HepG2 (cell line): Measurements from ENCODE around the gene TMX2. TPM values are rescaled to one million over a fixed set of nuclear protein-coding genes. Genes with fewer than 3 reads are reported as not detected.

Experiments used
- ASH2L ChIP-seq: fragments of 300-600, 200-600 bp; sonication (generic); IDR thresholded peaks from 2 replicates; pipeline ENCODE4 v1.7.0; 2017; ENCODE audit warnings: low read depth, mild to moderate bottlenecking, moderate library complexity, mixed read lengths, low read length; ENCODE audit not compliant: insufficient read length
- CHCHD3 ChIP-seq: sonication (generic); formaldehyde crosslinking; IDR thresholded peaks from 2 replicates; pipeline ENCODE4 v1.8.0; 2022; ENCODE audit warnings: mild to moderate bottlenecking, missing genetic modification reagents, moderate library complexity
- HIVEP1 ChIP-seq: sonication (generic); formaldehyde crosslinking; IDR thresholded peaks from 2 replicates; pipeline ENCODE4 v1.4.0; 2020; ENCODE audit warnings: mild to moderate bottlenecking, missing genetic modification reagents
- HNF4A ChIP-seq: sonication (generic); formaldehyde crosslinking; IDR thresholded peaks from 2 replicates; pipeline ENCODE4 v1.4.0; 2020; ENCODE audit warnings: missing genetic modification reagents
- HOXA5 ChIP-seq: sonication (generic); formaldehyde crosslinking; IDR thresholded peaks from 2 replicates; pipeline ENCODE4 v1.4.0; 2020; ENCODE audit warnings: missing genetic modification reagents
- HOXD1 ChIP-seq: sonication (generic); formaldehyde crosslinking; IDR thresholded peaks from 2 replicates; pipeline ENCODE4 v1.5.0; 2020; ENCODE audit warnings: missing genetic modification reagents
- NBN ChIP-seq: fragments of 450-650 bp; conservative IDR thresholded peaks from 2 replicates; pipeline ENCODE4 v1.6.1; 2017
- PHB2 ChIP-seq: fragments of 450-650 bp; IDR thresholded peaks from 2 replicates; pipeline ENCODE4 v1.6.1; 2018; ENCODE audit not compliant: partially characterized antibody
- PTBP1 ChIP-seq: fragments of 200-400 bp; formaldehyde crosslinking; IDR thresholded peaks from 2 replicates; pipeline ENCODE4 v1.6.1; 2018; ENCODE audit warnings: low read length, low read depth; ENCODE audit not compliant: poor library complexity, severe bottlenecking
- REXO4 ChIP-seq: sonication (generic); formaldehyde crosslinking; IDR thresholded peaks from 2 replicates; pipeline ENCODE4 v1.8.0; 2022; ENCODE audit warnings: missing genetic modification reagents, mild to moderate bottlenecking, borderline replicate concordance
- ZBTB38 ChIP-seq: sonication (generic); formaldehyde crosslinking; IDR thresholded peaks from 2 replicates; pipeline ENCODE4 v1.5.1; 2020; ENCODE audit warnings: mild to moderate bottlenecking, missing genetic modification reagents
- ZKSCAN5 ChIP-seq: sonication (generic); formaldehyde crosslinking; IDR thresholded peaks from 2 replicates; pipeline ENCODE4 v1.5.1; 2020; ENCODE audit warnings: mild to moderate bottlenecking, missing genetic modification reagents
- ZNF446 ChIP-seq: sonication (generic); formaldehyde crosslinking; IDR thresholded peaks from 2 replicates; pipeline ENCODE4 v1.5.0; 2020; ENCODE audit warnings: mild to moderate bottlenecking, missing genetic modification reagents
- ZNF496 ChIP-seq: sonication (generic); formaldehyde crosslinking; IDR thresholded peaks from 2 replicates; pipeline ENCODE4 v1.8.1; 2023; ENCODE audit warnings: mild to moderate bottlenecking, moderate library complexity, missing genetic modification reagents; ENCODE audit not compliant: insufficient replicate concordance
- ZNF569 ChIP-seq: sonication (generic); formaldehyde crosslinking; IDR thresholded peaks from 2 replicates; pipeline ENCODE4 v1.5.0; 2020; ENCODE audit warnings: mild to moderate bottlenecking, missing genetic modification reagents, moderate library complexity, borderline replicate concordance
- polyA plus RNA-seq, 8 experiments: library from polyadenylated mRNA; depleted of rRNA in 3 of 8; stranded (reverse) in 7 of 8; unstranded in 1 of 8; fragments of >200 nt; fragmentation: Illumina TruSeq in 4 of 8; extraction: Trizol in 4 of 8; gene quantifications; 2 replicates each; pipeline versions ENCODE4 v1.2.1 to v1.2.3, GENCODE V29; 2011 to 2016; ENCODE audit warnings: low read depth in 4 of 8, missing spikeins in 1 of 8, mixed read lengths in 1 of 8; ENCODE audit not compliant: insufficient read depth in 1 of 8
- total RNA-seq, 5 experiments: library from RNA; depleted of rRNA; stranded (reverse); fragments of >200 nt; fragmentation: Illumina TruSeq; extraction: Trizol; gene quantifications; 2 replicates each; pipeline ENCODE4 v1.2.3, GENCODE V29; 2016; ENCODE audit warnings: low read depth in 1 of 5
- TF ChIP-seq, protein P1 (sequence below): sonication (generic); formaldehyde crosslinking; IDR thresholded peaks from 2 replicates; pipeline ENCODE4 v1.4.0; 2020; ENCODE audit warnings: missing genetic modification reagents
- TF ChIP-seq, protein P2 (sequence below): sonication (generic); formaldehyde crosslinking; IDR thresholded peaks from 2 replicates; pipeline ENCODE4 v1.4.0; 2020; ENCODE audit warnings: missing genetic modification reagents
- TF ChIP-seq, protein P3 (sequence below): IDR thresholded peaks from 2 replicates; pipeline ENCODE4 v1.6.1; 2016; ENCODE audit warnings: missing compliant biosample characterization, missing genetic modification reagents, borderline replicate concordance
- TF ChIP-seq, protein P4 (sequence below): sonication (generic); formaldehyde crosslinking; IDR thresholded peaks from 2 replicates; pipeline ENCODE4 v1.9.0; 2022; ENCODE audit warnings: low read depth, missing genetic modification reagents
- TF ChIP-seq, protein P5 (sequence below): sonication (generic); formaldehyde crosslinking; IDR thresholded peaks from 2 replicates; pipeline ENCODE4 v1.4.0; 2020; ENCODE audit warnings: missing genetic modification reagents
- TF ChIP-seq, protein P6 (sequence below): sonication (generic); formaldehyde crosslinking; IDR thresholded peaks from 2 replicates; pipeline ENCODE4 v1.5.0; 2020; ENCODE audit warnings: missing genetic modification reagents

TMX2 gene
- total and polyA plus RNA-seq, 2 of the 13 experiments (the other 11 are each of a cell fraction or from before 2014, with no cell fraction given): 84.5 to 129 TPM

DNA sequence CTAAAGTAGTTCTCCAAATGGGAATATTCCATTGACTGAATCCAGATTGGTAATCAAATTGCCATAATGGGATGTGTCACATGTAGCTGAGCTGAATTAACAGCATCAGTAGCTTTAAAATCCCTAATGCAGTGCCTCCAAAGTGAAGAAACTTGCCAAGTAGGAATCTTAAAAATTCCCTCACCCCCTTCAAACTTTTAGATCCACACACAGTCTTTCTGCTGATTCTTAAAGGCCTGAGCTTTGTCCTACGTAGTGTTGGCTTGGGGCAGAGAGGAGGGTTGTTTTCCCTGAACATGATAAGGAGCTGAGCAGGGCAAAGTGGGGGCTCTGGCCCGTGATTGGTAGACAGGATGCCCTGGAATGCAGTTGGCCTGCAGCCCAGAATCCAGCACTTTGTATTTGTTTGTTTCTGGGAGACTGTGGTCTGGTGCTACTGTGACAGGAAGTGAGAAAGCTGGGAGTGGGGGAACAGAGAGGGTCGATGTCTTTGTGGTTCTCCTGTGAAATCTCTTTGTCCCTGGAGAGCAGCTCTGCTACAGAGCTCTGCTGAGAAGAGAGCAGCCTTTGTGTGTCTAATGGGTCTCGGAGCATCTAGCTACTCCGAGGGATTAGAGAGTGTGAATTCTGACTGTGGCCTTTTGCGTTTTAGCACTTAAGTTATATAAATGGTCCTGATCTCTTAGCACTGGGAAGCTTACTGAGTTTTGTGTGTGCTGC is 66.1 kb downstream of the TMX2 start (continued):
- TF ChIP-seq, protein P1, sequence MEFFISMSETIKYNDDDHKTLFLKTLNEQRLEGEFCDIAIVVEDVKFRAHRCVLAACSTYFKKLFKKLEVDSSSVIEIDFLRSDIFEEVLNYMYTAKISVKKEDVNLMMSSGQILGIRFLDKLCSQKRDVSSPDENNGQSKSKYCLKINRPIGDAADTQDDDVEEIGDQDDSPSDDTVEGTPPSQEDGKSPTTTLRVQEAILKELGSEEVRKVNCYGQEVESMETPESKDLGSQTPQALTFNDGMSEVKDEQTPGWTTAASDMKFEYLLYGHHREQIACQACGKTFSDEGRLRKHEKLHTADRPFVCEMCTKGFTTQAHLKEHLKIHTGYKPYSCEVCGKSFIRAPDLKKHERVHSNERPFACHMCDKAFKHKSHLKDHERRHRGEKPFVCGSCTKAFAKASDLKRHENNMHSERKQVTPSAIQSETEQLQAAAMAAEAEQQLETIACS (CRISPR knock-in tag): no peak
- no peak for TF ChIP-seq ZNF446
- TF ChIP-seq PHB2: no peak
- TF ChIP-seq NBN: no peak
- no peak for TF ChIP-seq CHCHD3
- TF ChIP-seq, protein P2, sequence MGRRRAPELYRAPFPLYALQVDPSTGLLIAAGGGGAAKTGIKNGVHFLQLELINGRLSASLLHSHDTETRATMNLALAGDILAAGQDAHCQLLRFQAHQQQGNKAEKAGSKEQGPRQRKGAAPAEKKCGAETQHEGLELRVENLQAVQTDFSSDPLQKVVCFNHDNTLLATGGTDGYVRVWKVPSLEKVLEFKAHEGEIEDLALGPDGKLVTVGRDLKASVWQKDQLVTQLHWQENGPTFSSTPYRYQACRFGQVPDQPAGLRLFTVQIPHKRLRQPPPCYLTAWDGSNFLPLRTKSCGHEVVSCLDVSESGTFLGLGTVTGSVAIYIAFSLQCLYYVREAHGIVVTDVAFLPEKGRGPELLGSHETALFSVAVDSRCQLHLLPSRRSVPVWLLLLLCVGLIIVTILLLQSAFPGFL (CRISPR knock-in tag): no peak
- peak; percentile 99 for TF ChIP-seq ASH2L
- TF ChIP-seq, protein P3, sequence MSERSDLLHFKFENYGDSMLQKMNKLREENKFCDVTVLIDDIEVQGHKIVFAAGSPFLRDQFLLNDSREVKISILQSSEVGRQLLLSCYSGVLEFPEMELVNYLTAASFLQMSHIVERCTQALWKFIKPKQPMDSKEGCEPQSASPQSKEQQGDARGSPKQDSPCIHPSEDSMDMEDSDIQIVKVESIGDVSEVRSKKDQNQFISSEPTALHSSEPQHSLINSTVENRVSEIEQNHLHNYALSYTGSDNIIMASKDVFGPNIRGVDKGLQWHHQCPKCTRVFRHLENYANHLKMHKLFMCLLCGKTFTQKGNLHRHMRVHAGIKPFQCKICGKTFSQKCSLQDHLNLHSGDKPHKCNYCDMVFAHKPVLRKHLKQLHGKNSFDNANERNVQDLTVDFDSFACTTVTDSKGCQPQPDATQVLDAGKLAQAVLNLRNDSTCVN (CRISPR knock-in tag): no peak; the same call in 1 of the 2 replicates
- TF ChIP-seq, protein P4, sequence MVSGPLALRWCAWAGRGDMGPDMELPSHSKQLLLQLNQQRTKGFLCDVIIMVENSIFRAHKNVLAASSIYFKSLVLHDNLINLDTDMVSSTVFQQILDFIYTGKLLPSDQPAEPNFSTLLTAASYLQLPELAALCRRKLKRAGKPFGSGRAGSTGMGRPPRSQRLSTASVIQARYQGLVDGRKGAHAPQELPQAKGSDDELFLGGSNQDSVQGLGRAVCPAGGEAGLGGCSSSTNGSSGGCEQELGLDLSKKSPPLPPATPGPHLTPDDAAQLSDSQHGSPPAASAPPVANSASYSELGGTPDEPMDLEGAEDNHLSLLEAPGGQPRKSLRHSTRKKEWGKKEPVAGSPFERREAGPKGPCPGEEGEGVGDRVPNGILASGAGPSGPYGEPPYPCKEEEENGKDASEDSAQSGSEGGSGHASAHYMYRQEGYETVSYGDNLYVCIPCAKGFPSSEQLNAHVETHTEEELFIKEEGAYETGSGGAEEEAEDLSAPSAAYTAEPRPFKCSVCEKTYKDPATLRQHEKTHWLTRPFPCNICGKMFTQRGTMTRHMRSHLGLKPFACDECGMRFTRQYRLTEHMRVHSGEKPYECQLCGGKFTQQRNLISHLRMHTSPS (CRISPR knock-in tag): peak; percentile 31; the same call in 1 of the 2 replicates
- TF ChIP-seq, protein P5, sequence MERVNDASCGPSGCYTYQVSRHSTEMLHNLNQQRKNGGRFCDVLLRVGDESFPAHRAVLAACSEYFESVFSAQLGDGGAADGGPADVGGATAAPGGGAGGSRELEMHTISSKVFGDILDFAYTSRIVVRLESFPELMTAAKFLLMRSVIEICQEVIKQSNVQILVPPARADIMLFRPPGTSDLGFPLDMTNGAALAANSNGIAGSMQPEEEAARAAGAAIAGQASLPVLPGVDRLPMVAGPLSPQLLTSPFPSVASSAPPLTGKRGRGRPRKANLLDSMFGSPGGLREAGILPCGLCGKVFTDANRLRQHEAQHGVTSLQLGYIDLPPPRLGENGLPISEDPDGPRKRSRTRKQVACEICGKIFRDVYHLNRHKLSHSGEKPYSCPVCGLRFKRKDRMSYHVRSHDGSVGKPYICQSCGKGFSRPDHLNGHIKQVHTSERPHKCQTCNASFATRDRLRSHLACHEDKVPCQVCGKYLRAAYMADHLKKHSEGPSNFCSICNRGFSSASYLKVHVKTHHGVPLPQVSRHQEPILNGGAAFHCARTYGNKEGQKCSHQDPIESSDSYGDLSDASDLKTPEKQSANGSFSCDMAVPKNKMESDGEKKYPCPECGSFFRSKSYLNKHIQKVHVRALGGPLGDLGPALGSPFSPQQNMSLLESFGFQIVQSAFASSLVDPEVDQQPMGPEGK (CRISPR knock-in tag): peak; percentile 92
- no peak; the same call in 1 of the 2 replicates for TF ChIP-seq HOXA5 (CRISPR knock-in tag)
- no peak for TF ChIP-seq ZNF496 (CRISPR knock-in tag)
- TF ChIP-seq, protein P6, sequence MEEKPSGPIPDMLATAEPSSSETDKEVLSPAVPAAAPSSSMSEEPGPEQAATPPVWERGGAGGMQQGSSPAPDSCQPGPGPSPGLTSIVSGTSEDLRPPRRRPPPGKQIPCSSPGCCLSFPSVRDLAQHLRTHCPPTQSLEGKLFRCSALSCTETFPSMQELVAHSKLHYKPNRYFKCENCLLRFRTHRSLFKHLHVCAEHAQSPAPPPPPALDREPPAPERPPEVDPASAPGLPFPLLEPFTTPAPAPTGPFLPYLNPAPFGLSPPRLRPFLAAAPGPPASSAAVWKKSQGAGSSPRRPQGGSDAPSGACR: no peak
- TF ChIP-seq HOXD1 (CRISPR knock-in tag): no peak; the same call in 1 of the 2 replicates
- no peak for TF ChIP-seq PTBP1
- TF ChIP-seq ZKSCAN5 (CRISPR knock-in tag): peak; percentile 83
- TF ChIP-seq HIVEP1 (CRISPR knock-in tag): no peak
- peak; percentile 88 for TF ChIP-seq HNF4A
- no peak for TF ChIP-seq REXO4 (CRISPR knock-in tag)
- no peak for TF ChIP-seq ZBTB38 (CRISPR knock-in tag)
- no peak; the same call in 1 of the 2 replicates for TF ChIP-seq ZNF569 (CRISPR knock-in tag)
